HepG2 (cell line): ENCODE measurements around the gene TMEM63B. TPM values are rescaled to one million over a fixed set of nuclear protein-coding genes. Genes with fewer than 3 reads are reported as not detected.

ENCODE experiments used
- ARID2 ChIP-seq: sonication (generic); formaldehyde crosslinking; IDR thresholded peaks from 2 replicates; pipeline ENCODE4 v1.8.1; 2022; ENCODE audit warnings: mild to moderate bottlenecking, missing genetic modification reagents, borderline replicate concordance
- EEA1 ChIP-seq: sonication (generic); formaldehyde crosslinking; IDR thresholded peaks from 2 replicates; pipeline ENCODE4 v1.5.1; 2020; ENCODE audit warnings: mild to moderate bottlenecking, missing genetic modification reagents, borderline replicate concordance
- KLF15 ChIP-seq: sonication (generic); formaldehyde crosslinking; IDR thresholded peaks from 2 replicates; pipeline ENCODE4 v1.8.1; 2023; ENCODE audit warnings: borderline replicate concordance, mild to moderate bottlenecking, inconsistent platforms, missing genetic modification reagents, mixed read lengths
- MED8 ChIP-seq: sonication (generic); formaldehyde crosslinking; IDR thresholded peaks from 2 replicates; pipeline ENCODE4 v1.8.1; 2023; ENCODE audit warnings: mild to moderate bottlenecking, missing genetic modification reagents; ENCODE audit not compliant: insufficient replicate concordance
- PITX1 ChIP-seq: sonication (generic); formaldehyde crosslinking; IDR thresholded peaks from 2 replicates; pipeline ENCODE4 v1.5.1; 2020; ENCODE audit warnings: mild to moderate bottlenecking, missing genetic modification reagents
- RARA ChIP-seq: IDR thresholded peaks from 2 replicates; pipeline ENCODE4 v1.6.1; 2016; ENCODE audit warnings: missing genetic modification reagents, missing compliant biosample characterization
- RXRA ChIP-seq: sonication (generic); formaldehyde crosslinking; IDR thresholded peaks from 2 replicates; pipeline ENCODE4 v1.5.1; 2020; ENCODE audit warnings: missing genetic modification reagents
- TCF7 ChIP-seq: sonication (generic); IDR thresholded peaks from 2 replicates; pipeline ENCODE4 v1.6.1; 2016; ENCODE audit warnings: antibody characterized with exemption, low read depth
- ZFAT ChIP-seq: sonication (generic); formaldehyde crosslinking; conservative IDR thresholded peaks from 2 replicates; pipeline ENCODE4 v1.8.1; 2023; ENCODE audit warnings: missing genetic modification reagents, inconsistent platforms
- ZIK1 ChIP-seq: sonication (generic); formaldehyde crosslinking; IDR thresholded peaks from 2 replicates; pipeline ENCODE4 v1.5.0; 2020; ENCODE audit warnings: mild to moderate bottlenecking, low read depth, missing genetic modification reagents, borderline replicate concordance
- ZNF143 ChIP-seq: sonication (generic); formaldehyde crosslinking; IDR thresholded peaks from 2 replicates; pipeline ENCODE4 v1.4.0; 2020; ENCODE audit warnings: missing genetic modification reagents
- ZNF709 ChIP-seq: sonication (generic); formaldehyde crosslinking; IDR thresholded peaks from 2 replicates; pipeline ENCODE4 v1.5.0; 2020; ENCODE audit warnings: mild to moderate bottlenecking, missing genetic modification reagents
- ZNF781 ChIP-seq: sonication (generic); formaldehyde crosslinking; IDR thresholded peaks from 2 replicates; pipeline ENCODE4 v1.5.1; 2020; ENCODE audit warnings: borderline replicate concordance, mild to moderate bottlenecking, missing genetic modification reagents; ENCODE audit errors: not compliant biosample characterization
- polyA plus RNA-seq, 8 experiments: library from polyadenylated mRNA; depleted of rRNA in 3 of 8; stranded (reverse) in 7 of 8; unstranded in 1 of 8; fragments of >200 nt; fragmentation: Illumina TruSeq in 4 of 8; extraction: Trizol in 4 of 8; gene quantifications; 2 replicates each; pipeline versions ENCODE4 v1.2.1 to v1.2.3, GENCODE V29; 2011 to 2016; ENCODE audit warnings: low read depth in 4 of 8, missing spikeins in 1 of 8, mixed read lengths in 1 of 8; ENCODE audit not compliant: insufficient read depth in 1 of 8
- total RNA-seq, 5 experiments: library from RNA; depleted of rRNA; stranded (reverse); fragments of >200 nt; fragmentation: Illumina TruSeq; extraction: Trizol; gene quantifications; 2 replicates each; pipeline ENCODE4 v1.2.3, GENCODE V29; 2016; ENCODE audit warnings: low read depth in 1 of 5
- TF ChIP-seq, protein P1 (sequence below): sonication (generic); formaldehyde crosslinking; IDR thresholded peaks from 2 replicates; pipeline ENCODE4 v1.5.0; 2020; ENCODE audit warnings: missing genetic modification reagents, mild to moderate bottlenecking, borderline replicate concordance
- TF ChIP-seq, protein P2 (sequence below): sonication (generic); formaldehyde crosslinking; conservative IDR thresholded peaks from 2 replicates; pipeline ENCODE4 v1.8.1; 2023; ENCODE audit warnings: missing genetic modification reagents
- TF ChIP-seq, protein P3 (sequence below): sonication (generic); formaldehyde crosslinking; IDR thresholded peaks from 2 replicates; pipeline ENCODE4 v1.4.0; 2020; ENCODE audit warnings: missing genetic modification reagents
- TF ChIP-seq, protein P4 (sequence below): sonication (generic); formaldehyde crosslinking; conservative IDR thresholded peaks from 2 replicates; pipeline ENCODE4 v1.4.0; 2020; ENCODE audit warnings: missing genetic modification reagents
- TF ChIP-seq, protein P5 (sequence below): sonication (generic); formaldehyde crosslinking; IDR thresholded peaks from 2 replicates; pipeline ENCODE4 v1.4.0; 2020; ENCODE audit warnings: low read depth, missing genetic modification reagents

Gene TMEM63B
- total and polyA plus RNA-seq, 2 of the 13 experiments (the other 11 are each of a cell fraction or from before 2014, with no cell fraction given): 27.4 to 75.8 TPM

DNA sequence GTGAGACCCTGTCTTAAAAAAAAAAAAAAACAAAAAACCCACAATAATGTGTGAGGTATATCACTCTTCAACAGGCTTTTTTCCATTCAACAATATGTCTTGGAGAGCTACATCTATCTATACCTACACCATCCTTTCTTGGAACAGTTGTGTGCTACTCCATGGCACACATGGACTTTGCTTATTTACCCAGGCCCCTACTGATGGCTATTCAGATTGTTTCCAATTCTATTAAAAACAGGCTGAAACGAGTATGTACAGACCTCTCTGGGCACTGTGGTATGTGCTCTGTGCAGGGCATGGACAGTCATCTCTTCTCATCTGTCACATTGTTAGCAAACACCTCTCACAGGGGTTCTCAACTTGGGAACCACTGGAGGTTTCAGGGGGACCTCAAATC, 28.2 kb upstream of the TMEM63B start (continued):
- TF ChIP-seq, protein P1, sequence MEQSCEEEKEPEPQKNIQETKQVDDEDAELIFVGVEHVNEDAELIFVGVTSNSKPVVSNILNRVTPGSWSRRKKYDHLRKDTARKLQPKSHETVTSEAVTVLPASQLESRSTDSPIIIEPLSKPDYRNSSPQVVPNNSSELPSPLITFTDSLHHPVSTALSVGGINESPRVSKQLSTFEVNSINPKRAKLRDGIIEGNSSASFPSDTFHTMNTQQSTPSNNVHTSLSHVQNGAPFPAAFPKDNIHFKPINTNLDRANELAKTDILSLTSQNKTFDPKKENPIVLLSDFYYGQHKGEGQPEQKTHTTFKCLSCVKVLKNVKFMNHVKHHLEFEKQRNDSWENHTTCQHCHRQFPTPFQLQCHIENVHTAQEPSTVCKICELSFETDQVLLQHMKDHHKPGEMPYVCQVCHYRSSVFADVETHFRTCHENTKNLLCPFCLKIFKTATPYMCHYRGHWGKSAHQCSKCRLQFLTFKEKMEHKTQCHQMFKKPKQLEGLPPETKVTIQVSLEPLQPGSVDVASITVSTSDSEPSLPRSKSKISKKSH (CRISPR knock-in tag): no peak
- no peak for TF ChIP-seq RXRA
- TF ChIP-seq PITX1 (CRISPR knock-in tag): no peak
- TF ChIP-seq ZFAT (CRISPR knock-in tag): no peak
- TF ChIP-seq ZNF709 (CRISPR knock-in tag): no peak
- no peak for TF ChIP-seq TCF7
- no peak for TF ChIP-seq MED8 (CRISPR knock-in tag)
- TF ChIP-seq, protein P2, sequence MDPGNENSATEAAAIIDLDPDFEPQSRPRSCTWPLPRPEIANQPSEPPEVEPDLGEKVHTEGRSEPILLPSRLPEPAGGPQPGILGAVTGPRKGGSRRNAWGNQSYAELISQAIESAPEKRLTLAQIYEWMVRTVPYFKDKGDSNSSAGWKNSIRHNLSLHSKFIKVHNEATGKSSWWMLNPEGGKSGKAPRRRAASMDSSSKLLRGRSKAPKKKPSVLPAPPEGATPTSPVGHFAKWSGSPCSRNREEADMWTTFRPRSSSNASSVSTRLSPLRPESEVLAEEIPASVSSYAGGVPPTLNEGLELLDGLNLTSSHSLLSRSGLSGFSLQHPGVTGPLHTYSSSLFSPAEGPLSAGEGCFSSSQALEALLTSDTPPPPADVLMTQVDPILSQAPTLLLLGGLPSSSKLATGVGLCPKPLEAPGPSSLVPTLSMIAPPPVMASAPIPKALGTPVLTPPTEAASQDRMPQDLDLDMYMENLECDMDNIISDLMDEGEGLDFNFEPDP (CRISPR knock-in tag): no peak
- TF ChIP-seq ZIK1 (CRISPR knock-in tag): no peak
- TF ChIP-seq, protein P3, sequence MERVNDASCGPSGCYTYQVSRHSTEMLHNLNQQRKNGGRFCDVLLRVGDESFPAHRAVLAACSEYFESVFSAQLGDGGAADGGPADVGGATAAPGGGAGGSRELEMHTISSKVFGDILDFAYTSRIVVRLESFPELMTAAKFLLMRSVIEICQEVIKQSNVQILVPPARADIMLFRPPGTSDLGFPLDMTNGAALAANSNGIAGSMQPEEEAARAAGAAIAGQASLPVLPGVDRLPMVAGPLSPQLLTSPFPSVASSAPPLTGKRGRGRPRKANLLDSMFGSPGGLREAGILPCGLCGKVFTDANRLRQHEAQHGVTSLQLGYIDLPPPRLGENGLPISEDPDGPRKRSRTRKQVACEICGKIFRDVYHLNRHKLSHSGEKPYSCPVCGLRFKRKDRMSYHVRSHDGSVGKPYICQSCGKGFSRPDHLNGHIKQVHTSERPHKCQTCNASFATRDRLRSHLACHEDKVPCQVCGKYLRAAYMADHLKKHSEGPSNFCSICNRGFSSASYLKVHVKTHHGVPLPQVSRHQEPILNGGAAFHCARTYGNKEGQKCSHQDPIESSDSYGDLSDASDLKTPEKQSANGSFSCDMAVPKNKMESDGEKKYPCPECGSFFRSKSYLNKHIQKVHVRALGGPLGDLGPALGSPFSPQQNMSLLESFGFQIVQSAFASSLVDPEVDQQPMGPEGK (CRISPR knock-in tag): 0 out of 2 replicates have a peak, but pooled peaks have one; percentile 19
- TF ChIP-seq RARA (CRISPR knock-in tag): 0 out of 2 replicates have a peak, but pooled peaks have one; percentile 25
- TF ChIP-seq, protein P4, sequence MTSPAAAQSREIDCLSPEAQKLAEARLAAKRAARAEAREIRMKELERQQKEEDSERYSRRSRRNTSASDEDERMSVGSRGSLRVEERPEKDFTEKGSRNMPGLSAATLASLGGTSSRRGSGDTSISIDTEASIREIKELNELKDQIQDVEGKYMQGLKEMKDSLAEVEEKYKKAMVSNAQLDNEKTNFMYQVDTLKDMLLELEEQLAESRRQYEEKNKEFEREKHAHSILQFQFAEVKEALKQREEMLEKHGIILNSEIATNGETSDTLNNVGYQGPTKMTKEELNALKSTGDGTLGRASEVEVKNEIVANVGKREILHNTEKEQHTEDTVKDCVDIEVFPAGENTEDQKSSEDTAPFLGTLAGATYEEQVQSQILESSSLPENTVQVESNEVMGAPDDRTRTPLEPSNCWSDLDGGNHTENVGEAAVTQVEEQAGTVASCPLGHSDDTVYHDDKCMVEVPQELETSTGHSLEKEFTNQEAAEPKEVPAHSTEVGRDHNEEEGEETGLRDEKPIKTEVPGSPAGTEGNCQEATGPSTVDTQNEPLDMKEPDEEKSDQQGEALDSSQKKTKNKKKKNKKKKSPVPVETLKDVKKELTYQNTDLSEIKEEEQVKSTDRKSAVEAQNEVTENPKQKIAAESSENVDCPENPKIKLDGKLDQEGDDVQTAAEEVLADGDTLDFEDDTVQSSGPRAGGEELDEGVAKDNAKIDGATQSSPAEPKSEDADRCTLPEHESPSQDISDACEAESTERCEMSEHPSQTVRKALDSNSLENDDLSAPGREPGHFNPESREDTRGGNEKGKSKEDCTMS (CRISPR knock-in tag): no peak
- no peak for TF ChIP-seq ARID2 (CRISPR knock-in tag)
- no peak for TF ChIP-seq ZNF143 (CRISPR knock-in tag)
- TF ChIP-seq EEA1 (CRISPR knock-in tag): no peak
- TF ChIP-seq KLF15 (CRISPR knock-in tag): no peak
- TF ChIP-seq, protein P5, sequence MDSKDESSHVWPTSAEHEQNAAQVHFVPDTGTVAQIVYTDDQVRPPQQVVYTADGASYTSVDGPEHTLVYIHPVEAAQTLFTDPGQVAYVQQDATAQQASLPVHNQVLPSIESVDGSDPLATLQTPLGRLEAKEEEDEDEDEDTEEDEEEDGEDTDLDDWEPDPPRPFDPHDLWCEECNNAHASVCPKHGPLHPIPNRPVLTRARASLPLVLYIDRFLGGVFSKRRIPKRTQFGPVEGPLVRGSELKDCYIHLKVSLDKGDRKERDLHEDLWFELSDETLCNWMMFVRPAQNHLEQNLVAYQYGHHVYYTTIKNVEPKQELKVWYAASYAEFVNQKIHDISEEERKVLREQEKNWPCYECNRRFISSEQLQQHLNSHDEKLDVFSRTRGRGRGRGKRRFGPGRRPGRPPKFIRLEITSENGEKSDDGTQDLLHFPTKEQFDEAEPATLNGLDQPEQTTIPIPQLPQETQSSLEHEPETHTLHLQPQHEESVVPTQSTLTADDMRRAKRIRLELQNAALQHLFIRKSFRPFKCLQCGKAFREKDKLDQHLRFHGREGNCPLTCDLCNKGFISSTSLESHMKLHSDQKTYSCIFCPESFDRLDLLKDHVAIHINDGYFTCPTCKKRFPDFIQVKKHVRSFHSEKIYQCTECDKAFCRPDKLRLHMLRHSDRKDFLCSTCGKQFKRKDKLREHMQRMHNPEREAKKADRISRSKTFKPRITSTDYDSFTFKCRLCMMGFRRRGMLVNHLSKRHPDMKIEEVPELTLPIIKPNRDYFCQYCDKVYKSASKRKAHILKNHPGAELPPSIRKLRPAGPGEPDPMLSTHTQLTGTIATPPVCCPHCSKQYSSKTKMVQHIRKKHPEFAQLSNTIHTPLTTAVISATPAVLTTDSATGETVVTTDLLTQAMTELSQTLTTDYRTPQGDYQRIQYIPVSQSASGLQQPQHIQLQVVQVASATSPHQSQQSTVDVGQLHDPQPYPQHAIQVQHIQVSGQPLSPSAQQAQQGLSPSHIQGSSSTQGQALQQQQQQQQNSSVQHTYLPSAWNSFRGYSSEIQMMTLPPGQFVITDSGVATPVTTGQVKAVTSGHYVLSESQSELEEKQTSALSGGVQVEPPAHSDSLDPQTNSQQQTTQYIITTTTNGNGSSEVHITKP: no peak; the same call in 1 of the 2 replicates
- no peak for TF ChIP-seq ZNF781 (CRISPR knock-in tag)
